T-helper 1 cell treated with Interleukin-12 subunit alpha and Interleukin-12 subunit beta and Interleukin-4 antibody, amounts not matched to agents 30 μg/mL and 1 μg/mL, for 36 hours (primary cell): Measurements from ENCODE around the gene DNAJC11.

Experiments
- H3K27ac Mint-ChIP-seq: one replicate; pipeline ENCODE4 v1.8.0; 2021; ENCODE audit warnings: mild to moderate bottlenecking, mixed read lengths
- H3K27me3 Mint-ChIP-seq: one replicate; pipeline ENCODE4 v1.8.0; 2021; ENCODE audit warnings: low read depth, mixed read lengths
- H3K36me3 Mint-ChIP-seq: one replicate; pipeline ENCODE4 v1.8.0; 2021; ENCODE audit warnings: low read depth, mixed read lengths
- H3K4me1 Mint-ChIP-seq: one replicate; pipeline ENCODE4 v1.8.0; 2021; ENCODE audit warnings: low read depth, mixed read lengths
- H3K4me3 Mint-ChIP-seq: one replicate; pipeline ENCODE4 v1.8.0; 2021; ENCODE audit warnings: mild to moderate bottlenecking, moderate library complexity, mixed read lengths
- H3K9me3 Mint-ChIP-seq: one replicate; pipeline ENCODE4 v1.8.0; 2021; ENCODE audit warnings: mixed read lengths

The DNAJC11 gene

DNA sequence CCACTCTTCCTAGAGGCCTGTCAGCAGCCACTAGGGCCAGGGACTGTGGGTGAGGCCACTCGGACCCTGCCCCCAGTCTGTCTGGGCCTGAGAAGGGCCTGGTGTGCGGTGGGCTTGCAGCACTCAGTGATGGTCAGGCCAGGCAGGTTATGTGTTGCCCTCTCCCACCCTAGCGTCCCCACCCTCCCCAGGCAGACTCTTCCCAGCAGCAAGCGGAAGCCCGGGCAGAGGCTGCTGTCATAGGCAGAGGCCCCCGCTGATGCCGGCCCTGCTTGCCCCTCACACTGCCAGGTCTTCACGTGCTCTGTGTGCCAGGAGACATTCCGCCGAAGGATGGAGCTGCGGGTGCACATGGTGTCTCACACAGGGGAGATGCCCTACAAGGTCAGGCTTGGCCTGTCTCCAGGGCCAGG, 115.2 kb downstream of the DNAJC11 start:
- H3K4me1 Mint-ChIP-seq, result peaks cover 12% of the 10 kb centered on the region
- H3K36me3 Mint-ChIP-seq, result no peaks in the 10 kb centered on the region
- H3K27ac Mint-ChIP-seq, result no peak overlapping the region
- no peaks in the 10 kb centered on the region for H3K9me3 Mint-ChIP-seq
- H3K27me3 Mint-ChIP-seq, result no peaks in the 10 kb centered on the region
- H3K4me3 Mint-ChIP-seq, result no peak overlapping the region

DNA sequence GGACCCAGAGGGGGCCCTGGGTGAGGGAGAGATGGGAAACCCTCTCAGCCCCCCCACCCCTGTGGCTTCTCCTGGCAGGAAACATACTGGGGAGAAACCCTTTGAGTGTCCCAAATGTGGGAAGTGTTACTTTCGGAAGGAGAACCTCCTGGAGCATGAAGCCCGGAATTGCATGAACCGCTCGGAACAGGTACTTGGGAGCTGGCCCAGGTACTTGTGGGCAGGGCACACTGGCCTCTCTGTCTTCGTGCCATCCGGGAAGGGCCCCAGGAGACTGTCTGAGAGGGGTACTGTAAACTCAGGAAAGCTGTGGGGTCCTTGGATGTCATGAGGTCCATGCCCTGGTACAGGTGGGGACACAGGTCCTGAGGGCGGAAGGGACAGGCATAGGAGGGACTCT, 115.8 kb downstream of the DNAJC11 start:
- Mint-ChIP-seq H3K9me3 (no peaks in the 10 kb centered on the region), H3K4me3 (no peak overlapping the region), H3K27ac (no peak overlapping the region), H3K4me1 (peaks cover 15% of the 10 kb centered on the region), H3K36me3 (peaks cover under 1% of the 10 kb centered on the region), H3K27me3 (no peaks in the 10 kb centered on the region)

DNA sequence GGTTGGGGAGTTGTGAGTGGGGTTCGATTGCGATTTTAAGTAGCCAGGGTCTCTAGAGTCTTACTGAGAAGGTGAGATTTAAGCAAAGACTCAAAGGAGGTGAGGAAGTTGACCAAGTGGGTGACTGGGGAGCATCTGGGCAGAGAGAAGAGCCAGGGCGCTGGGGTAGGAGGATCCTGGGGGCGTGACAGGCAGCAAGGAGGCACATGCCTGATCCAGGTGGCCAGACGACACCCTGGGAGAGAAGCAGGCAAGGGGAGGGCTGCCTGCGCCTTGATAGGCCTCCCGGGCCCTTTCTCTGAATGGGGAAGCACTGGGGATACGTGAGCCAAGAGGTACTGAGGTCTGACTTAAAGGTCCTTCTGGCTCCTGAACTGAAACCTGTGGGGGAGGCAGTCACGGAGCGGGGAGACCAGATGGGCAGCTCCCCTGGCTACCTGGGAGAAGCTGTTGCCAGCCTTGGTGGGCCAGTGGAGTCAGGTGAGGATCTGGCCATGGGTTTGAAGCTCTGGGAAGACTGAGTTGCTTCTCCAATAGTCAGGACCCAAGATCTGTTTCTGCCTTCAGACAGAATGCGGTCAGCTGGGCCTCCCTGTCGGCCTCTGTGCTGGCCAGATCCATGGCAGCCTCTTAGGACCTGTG, 116.4 kb downstream of the DNAJC11 start:
- H3K9me3 Mint-ChIP-seq, result no peaks in the 10 kb centered on the region
- no peaks in the 10 kb centered on the region for H3K27me3 Mint-ChIP-seq
- H3K4me1 Mint-ChIP-seq, result peaks cover 20% of the 10 kb centered on the region
- no peak overlapping the region for H3K4me3 Mint-ChIP-seq
- H3K27ac Mint-ChIP-seq, result no peak overlapping the region
- peaks cover 3% of the 10 kb centered on the region for H3K36me3 Mint-ChIP-seq
